Left ventricle myocardium inferior (tissue), 1 donor: ENCODE measurements around the gene ANKRD22. TPM values are rescaled to one million over a fixed set of nuclear protein-coding genes. Genes with fewer than 3 reads are reported as not detected.

ENCODE experiments used
- DNase-seq: peaks from one replicate; pipeline ENCODE4 v3.0.0-alpha.2; 2020
- H3K27ac ChIP-seq: fragments of 200-600 bp; replicated peaks from 2 replicates; pipeline ENCODE4 v1.8.0; 2021
- H3K27me3 ChIP-seq: fragments of 200-600 bp; 2 replicates; pipeline ENCODE4 v1.8.0; 2021; ENCODE audit warnings: low read depth
- H3K36me3 ChIP-seq: fragments of 200-600 bp; 2 replicates; pipeline ENCODE4 v1.8.0; 2021
- H3K4me1 ChIP-seq: fragments of 200-600 bp; 2 replicates; pipeline ENCODE4 v1.8.0; 2021
- H3K4me3 ChIP-seq: fragments of 200-600 bp; 2 replicates; pipeline ENCODE4 v1.8.0; 2021; ENCODE audit warnings: mild to moderate bottlenecking, moderate library complexity
- H3K9me3 ChIP-seq: fragments of 200-600 bp; replicated peaks from 2 replicates; pipeline ENCODE4 v1.8.0; 2021
- intact Hi-C: fragments of 100-400 bp; cut with micrococcal nuclease; formaldehyde crosslinking; loops from one replicate; pipeline ENCODE4 v1.11.0; 2022
- long read RNA-seq: library from polyadenylated mRNA; unstranded; transcript quantifications from one replicate; pipeline ENCODE4 v2.0.0, GENCODE V29; 2021
- total RNA-seq: library from RNA; stranded (reverse); fragmentation: NEBNext Ultra II Directional; extraction: Animal tissue kit (Norgen Biotek cat#: 25700); gene quantifications from one replicate; pipeline ENCODE4 v1.2.1, GENCODE V29; 2021
- TF ChIP-seq, protein P1 (sequence below): fragments of 200-600 bp; IDR thresholded peaks from 2 replicates; pipeline ENCODE4 v1.8.0; 2021; ENCODE audit warnings: antibody characterized with exemption, mild to moderate bottlenecking, borderline replicate concordance
- donor health status: DM: no; HTN: yes; CAD: no; lungs with severe emphysema.

Gene ANKRD22
- not detected for total RNA-seq
- long read RNA-seq: 0 reads

DNA sequence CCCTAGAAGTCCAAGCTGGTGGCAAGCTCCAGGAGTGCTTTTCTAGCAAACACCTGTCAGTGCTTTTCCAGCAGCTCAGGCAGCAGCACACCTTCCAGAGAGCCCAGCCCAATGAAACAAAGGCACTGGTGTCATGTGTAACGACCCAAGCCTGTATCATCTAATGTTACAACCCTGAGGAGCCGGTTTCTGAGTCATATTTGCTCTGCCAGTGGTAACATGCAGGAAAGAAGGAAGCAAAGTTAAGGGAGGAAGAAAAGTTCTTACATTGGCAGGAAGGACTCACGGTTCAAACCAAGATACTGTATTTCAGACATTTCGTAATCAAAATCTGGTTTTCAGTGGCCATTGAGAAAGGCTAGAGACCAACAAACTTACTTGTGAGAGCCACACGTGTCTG is at the start of gene ANKRD22:
ANKRD22 (minus strand) TSS at position 139 of the 400 bp plus-strand sequence. CDS start 237 bp downstream, outside the sequence.
- TF ChIP-seq, protein P1, sequence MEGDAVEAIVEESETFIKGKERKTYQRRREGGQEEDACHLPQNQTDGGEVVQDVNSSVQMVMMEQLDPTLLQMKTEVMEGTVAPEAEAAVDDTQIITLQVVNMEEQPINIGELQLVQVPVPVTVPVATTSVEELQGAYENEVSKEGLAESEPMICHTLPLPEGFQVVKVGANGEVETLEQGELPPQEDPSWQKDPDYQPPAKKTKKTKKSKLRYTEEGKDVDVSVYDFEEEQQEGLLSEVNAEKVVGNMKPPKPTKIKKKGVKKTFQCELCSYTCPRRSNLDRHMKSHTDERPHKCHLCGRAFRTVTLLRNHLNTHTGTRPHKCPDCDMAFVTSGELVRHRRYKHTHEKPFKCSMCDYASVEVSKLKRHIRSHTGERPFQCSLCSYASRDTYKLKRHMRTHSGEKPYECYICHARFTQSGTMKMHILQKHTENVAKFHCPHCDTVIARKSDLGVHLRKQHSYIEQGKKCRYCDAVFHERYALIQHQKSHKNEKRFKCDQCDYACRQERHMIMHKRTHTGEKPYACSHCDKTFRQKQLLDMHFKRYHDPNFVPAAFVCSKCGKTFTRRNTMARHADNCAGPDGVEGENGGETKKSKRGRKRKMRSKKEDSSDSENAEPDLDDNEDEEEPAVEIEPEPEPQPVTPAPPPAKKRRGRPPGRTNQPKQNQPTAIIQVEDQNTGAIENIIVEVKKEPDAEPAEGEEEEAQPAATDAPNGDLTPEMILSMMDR: no peak
- Histone ChIP-seq H3K27me3 (no peaks in the 10 kb centered on the region), H3K27ac (no peak within 1 kb of the TSS), H3K4me3 (no peak within 1 kb of the TSS), H3K36me3 (no peaks in the 10 kb centered on the region), H3K9me3 (no peaks in the 10 kb centered on the region), H3K4me1 (no peaks in the 10 kb centered on the region)
- intact Hi-C loops: no loop called here
- no peak for DNase-seq

DNA sequence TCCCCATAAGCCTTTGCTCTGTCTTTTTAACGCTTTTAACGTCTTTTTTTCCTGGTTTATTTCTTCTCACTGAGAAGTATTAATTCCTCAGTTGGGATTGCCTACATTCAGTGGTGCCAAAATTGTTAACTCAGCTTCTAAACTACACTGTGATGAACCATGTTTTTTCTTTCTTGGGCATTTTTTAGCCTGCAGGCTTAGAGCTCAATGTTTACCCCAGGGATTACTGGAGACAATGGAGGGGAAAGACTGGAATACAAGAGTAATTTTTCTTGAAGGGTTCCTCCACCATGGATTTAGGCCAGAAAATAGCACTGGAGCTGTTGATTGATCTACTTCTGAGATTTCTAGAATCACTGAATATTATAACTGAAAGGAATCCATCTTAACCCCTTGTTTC is 48.2 kb upstream of the ANKRD22 start:
- TF ChIP-seq, protein P1: no peak

DNA sequence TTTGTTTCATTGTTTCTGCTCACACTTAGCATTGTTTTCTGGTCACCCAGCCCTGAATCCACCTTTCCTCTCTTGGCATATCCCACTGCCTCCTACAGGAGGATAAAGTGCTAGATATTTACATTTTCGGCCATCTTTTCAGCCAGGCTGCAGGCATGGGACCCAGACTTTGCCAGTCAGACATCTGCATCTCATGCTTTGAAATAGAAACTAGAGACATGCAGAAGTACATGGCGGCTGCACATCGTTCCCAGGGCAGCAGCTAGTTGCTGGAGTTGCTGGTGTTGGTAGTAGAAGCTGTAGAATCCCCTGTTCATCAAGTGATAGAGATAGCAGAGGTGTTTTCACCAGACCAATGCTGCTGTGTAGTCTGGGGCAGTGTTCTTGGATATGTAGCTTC is 47.1 kb upstream of the ANKRD22 start:
- H3K4me3 ChIP-seq: no peak overlapping the region
- no peak for DNase-seq
- H3K4me1 ChIP-seq: peaks cover 33% of the 10 kb centered on the region
- no peak overlapping the region for H3K27ac ChIP-seq
- H3K36me3 ChIP-seq: peaks cover 5% of the 10 kb centered on the region
- no peaks in the 10 kb centered on the region for H3K9me3 ChIP-seq
- intact Hi-C loops: no loop called here
- no peaks in the 10 kb centered on the region for H3K27me3 ChIP-seq
- TF ChIP-seq, protein P1: no peak

More for the DNA sequence above, 48.2 kb upstream of the ANKRD22 start:
- H3K27me3 ChIP-seq: no peaks in the 10 kb centered on the region
- H3K4me3 ChIP-seq: no peak overlapping the region
- H3K36me3 ChIP-seq: peaks cover 5% of the 10 kb centered on the region
- no peak overlapping the region for H3K27ac ChIP-seq
- DNase-seq: no peak
- peaks cover 33% of the 10 kb centered on the region for H3K4me1 ChIP-seq
- intact Hi-C loops: no loop called here
- H3K9me3 ChIP-seq: no peaks in the 10 kb centered on the region

DNA sequence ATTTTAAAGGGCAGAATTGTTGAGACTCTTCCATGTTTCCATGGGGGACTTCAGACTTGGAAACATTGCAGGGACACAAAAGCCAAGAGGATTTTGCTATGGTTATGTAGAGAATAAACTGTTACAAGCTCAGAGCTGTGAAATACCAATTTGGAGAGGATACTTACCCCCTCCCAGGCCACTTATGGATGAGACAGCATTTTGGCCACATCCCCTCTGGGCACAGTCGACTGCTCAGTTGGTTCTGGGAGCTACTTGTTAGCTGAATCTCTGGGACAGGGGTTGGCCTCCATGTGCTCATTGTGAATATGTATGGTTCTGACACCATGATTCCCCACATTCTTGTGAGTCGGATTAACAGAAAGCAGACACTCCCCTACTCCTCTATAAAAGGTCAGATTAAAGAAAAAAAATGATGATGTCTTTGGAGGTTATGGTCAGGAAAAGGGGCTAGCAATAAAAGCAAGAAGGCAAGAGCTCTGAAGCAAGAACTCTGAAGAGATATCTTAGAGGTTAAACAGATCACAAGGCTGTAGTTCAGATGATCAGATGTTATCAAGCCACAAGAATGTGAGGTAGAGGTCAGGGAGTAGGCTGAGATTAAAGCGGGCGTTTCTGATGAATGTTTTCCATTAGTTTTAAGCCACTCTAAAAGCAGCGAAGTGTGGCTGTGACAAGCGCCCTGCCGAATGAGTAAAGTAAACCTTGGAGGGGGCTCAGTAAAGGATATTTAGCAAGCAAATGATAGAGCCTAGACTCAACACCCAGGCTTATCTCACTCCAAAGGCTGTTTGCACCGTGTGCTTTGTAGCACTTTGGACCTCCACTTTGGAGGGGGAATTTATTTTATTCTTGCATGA is 45.6 kb upstream of the ANKRD22 start:
- Histone ChIP-seq H3K4me3 (no peak overlapping the region), H3K36me3 (peaks cover under 1% of the 10 kb centered on the region), H3K4me1 (peaks cover 33% of the 10 kb centered on the region), H3K9me3 (no peaks in the 10 kb centered on the region), H3K27ac (peak overlapping the region; percentile 35), H3K27me3 (no peaks in the 10 kb centered on the region)
- intact Hi-C loops: no loop called here
- no peak for DNase-seq
- TF ChIP-seq, protein P1: no peak

DNA sequence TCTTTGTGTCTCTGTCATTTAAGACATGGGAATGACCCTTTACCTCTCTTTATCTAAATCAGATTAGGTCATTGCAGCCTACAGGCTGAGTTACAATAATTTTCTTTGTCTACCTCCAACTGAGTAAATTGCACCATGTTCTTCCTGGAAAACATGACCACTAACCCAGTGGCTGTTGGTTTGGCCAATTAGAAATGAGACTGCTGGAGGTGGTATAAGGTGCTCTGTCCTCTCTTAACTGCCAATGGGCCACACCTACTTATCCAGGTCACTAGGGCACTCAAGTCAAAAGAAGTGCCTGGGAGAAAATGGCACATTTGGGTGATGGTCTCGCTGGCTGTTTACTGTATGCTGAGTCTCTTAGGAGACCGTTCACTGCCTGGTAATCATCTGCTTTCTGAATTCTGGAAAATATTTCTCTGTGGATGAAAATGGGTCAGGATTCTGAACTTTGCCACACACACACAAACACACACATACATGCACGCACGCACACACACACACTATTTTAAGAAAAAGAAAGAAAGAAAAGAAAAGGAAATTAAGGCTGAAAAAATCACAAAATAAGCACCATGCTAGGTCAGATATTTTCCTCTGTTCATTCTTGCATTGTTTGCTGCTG is 44.8 kb upstream of the ANKRD22 start:
- Histone ChIP-seq H3K4me1 (peaks cover 28% of the 10 kb centered on the region), H3K9me3 (no peaks in the 10 kb centered on the region), H3K36me3 (no peaks in the 10 kb centered on the region), H3K4me3 (no peak overlapping the region), H3K27me3 (no peaks in the 10 kb centered on the region), H3K27ac (peak overlapping the region; percentile 35)
- TF ChIP-seq, protein P1: no peak
- intact Hi-C loops: no loop called here
- DNase-seq: no peak
